Caco-2 (cell line): Measurements from ENCODE around the gene CDK19. TPM values are rescaled to one million over a fixed set of nuclear protein-coding genes. Genes with fewer than 3 reads are reported as not detected.

Experiments used
- BruUV-seq: library from RNA; stranded (reverse); fragments of 400-500 nt; replicated peaks from 2 replicates; lab custom pipeline; 2021; lab: Mats Ljungman, UMichigan
- CTCF ChIA-PET: fragments of 300-600 bp; sonication (Branson Sonifier 250); formaldehyde crosslinking; loops from one replicate; lab custom pipeline; 2022; ENCODE audit warnings: antibody characterized with exemption; lab: Charles Lee
- POLR2A ChIA-PET: fragments of 300-600 bp; sonication (Branson Sonifier 250); formaldehyde crosslinking; loops from one replicate; lab custom pipeline; 2022; ENCODE audit warnings: antibody characterized with exemption; lab: Charles Lee
- DNase-seq, 2 experiments: peaks; one replicate each; pipeline versions ENCODE4 v3.0.0 to v3.0.0-alpha.2; 2020 to 2022
- H3K27me3 ChIP-seq: replicated peaks from 2 replicates; pipeline ENCODE4 v1.6.0; 2011; ENCODE audit warnings: low read length; ENCODE audit not compliant: control insufficient read depth, insufficient read depth
- H3K36me3 ChIP-seq: 2 replicates; pipeline ENCODE4 v1.5.1; 2011; ENCODE audit warnings: low read length; ENCODE audit not compliant: control insufficient read depth, insufficient read depth
- H3K4me1 ChIP-seq: fragments of 250-450 bp; sonication (Bioruptor Pico); 2 replicates; pipeline ENCODE4 v1.5.1; 2020; ENCODE audit warnings: mild to moderate bottlenecking
- H3K4me3 ChIP-seq: 2 replicates; pipeline ENCODE4 v1.5.1; 2011; ENCODE audit warnings: low read depth, mild to moderate bottlenecking, control low read depth, low read length
- H3K9me3 ChIP-seq: fragments of 250-450 bp; sonication (Bioruptor Pico); 2 replicates; pipeline ENCODE4 v1.5.1; 2020; ENCODE audit warnings: mild to moderate bottlenecking, moderate library complexity
- H3K27ac Mint-ChIP-seq: one replicate; pipeline ENCODE4 v1.8.0; 2022; ENCODE audit warnings: mixed read lengths; ENCODE audit not compliant: unreplicated experiment
- H3K27me3 Mint-ChIP-seq: one replicate; pipeline ENCODE4 v1.8.0; 2022; ENCODE audit warnings: mixed read lengths; ENCODE audit not compliant: insufficient read depth, unreplicated experiment
- H3K36me3 Mint-ChIP-seq: one replicate; pipeline ENCODE4 v1.8.0; 2022; ENCODE audit warnings: mild to moderate bottlenecking, mixed read lengths; ENCODE audit not compliant: insufficient read depth, unreplicated experiment
- H3K4me1 Mint-ChIP-seq: one replicate; pipeline ENCODE4 v1.8.0; 2022; ENCODE audit warnings: low read depth, mixed read lengths; ENCODE audit not compliant: unreplicated experiment
- H3K4me3 Mint-ChIP-seq: one replicate; pipeline ENCODE4 v1.8.0; 2022; ENCODE audit warnings: mild to moderate bottlenecking, moderate library complexity, mixed read lengths; ENCODE audit not compliant: unreplicated experiment
- H3K9me3 Mint-ChIP-seq: one replicate; pipeline ENCODE4 v1.8.0; 2022; ENCODE audit warnings: mixed read lengths; ENCODE audit not compliant: unreplicated experiment
- CTCF ChIP-seq, 2 experiments: fragments of 200-600 bp in 1 of 2; IDR thresholded peaks; 1 replicate in 1 of 2; 2 replicates in 1 of 2; pipeline versions ENCODE4 v1.5.1 to v1.8.0; 2011 to 2022; ENCODE audit warnings: antibody characterized with exemption in 1 of 2, control low read depth in 1 of 2, inconsistent platforms in 1 of 2, low read depth in 1 of 2, low read length in 1 of 2, mild to moderate bottlenecking in 1 of 2, moderate library complexity in 1 of 2; ENCODE audit not compliant: insufficient read depth in 1 of 2, severe bottlenecking in 1 of 2, unreplicated experiment in 1 of 2
- intact Hi-C: fragments of 100-400 bp; cut with micrococcal nuclease; formaldehyde crosslinking; loops from one replicate; pipeline ENCODE4 v1.10.0; 2022; ENCODE audit not compliant: unreplicated experiment
- total RNA-seq: library from RNA; stranded (reverse); gene quantifications from 2 replicates; pipeline ENCODE4 v1.2.3, GENCODE V29; 2022

Gene CDK19
- total RNA-seq, 1 experiment from 2014 or later = 24.6 TPM

GRCh38 chr6:110784610-110784979, 30.7 kb downstream of the CDK19 start:
- H3K4me3 ChIP-seq = no peak overlapping the region
- H3K36me3 ChIP-seq = no peaks in the 10 kb centered on the region
- H3K9me3 Mint-ChIP-seq = no peaks in the 10 kb centered on the region
- no TSS peak for BruUV-seq
- no peaks in the 10 kb centered on the region for H3K27me3 ChIP-seq
- ChIA-PET POLR2A (no interaction called here), CTCF (no interaction called here)
- H3K36me3 Mint-ChIP-seq = peaks cover 6% of the 10 kb centered on the region
- peaks cover 11% of the 10 kb centered on the region for H3K4me1 Mint-ChIP-seq
- DNase-seq = no peak
- intact Hi-C loops = no loop called here
- no peak overlapping the region for H3K27ac Mint-ChIP-seq
- H3K4me1 ChIP-seq = 0 out of 2 replicates have a peak, but pooled peaks cover 3% of the 10 kb centered on the region
- no peaks in the 10 kb centered on the region for H3K27me3 Mint-ChIP-seq
- no peak overlapping the region for H3K4me3 Mint-ChIP-seq
- no peak for TF ChIP-seq CTCF (IDR thresholded peaks at IDR 0.05; ENCODE audit: insufficient read depth in 1 of 2, low read depth in 1 of 2, low read length in 1 of 2, severe bottlenecking in 1 of 2, unreplicated experiment in 1 of 2)
- H3K9me3 ChIP-seq = peaks cover 9% of the 10 kb centered on the region

DNA sequence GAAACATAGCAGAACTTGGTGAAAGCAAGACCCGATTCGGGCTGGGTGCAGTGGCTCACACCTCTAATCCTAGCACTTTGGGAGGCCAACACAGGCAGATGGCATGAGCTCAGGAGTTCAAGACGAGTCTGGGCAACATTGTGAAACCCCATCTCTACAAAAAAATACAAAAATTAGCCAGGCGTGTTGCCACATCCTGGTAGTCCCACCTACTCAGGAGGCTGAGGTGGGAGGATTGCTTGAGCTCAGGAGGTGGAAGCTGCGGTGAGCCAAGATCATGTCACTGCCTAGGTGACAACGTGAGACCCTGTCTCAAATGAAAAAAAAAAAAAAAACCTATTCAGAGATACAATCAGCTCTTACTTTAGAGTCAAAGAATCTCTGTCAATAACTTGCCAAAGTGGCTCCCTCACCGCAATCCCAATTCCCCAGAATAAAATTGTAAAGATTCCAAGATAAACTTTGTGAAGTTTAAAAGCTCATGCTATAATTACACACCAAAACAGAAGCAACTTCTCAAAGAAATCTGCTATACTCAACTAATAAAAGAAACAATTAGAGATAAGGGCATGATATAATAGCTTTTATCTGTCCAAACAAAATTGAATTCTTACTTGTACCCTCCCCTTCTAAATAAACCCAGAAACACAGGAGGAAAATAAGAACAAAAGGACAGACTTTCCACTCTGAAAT, 33.6 kb downstream of the CDK19 start:
- Mint-ChIP-seq H3K4me1 (peaks cover 11% of the 10 kb centered on the region), H3K27ac (no peak overlapping the region), H3K4me3 (no peak overlapping the region), H3K36me3 (no peaks in the 10 kb centered on the region), H3K27me3 (no peaks in the 10 kb centered on the region), H3K9me3 (no peaks in the 10 kb centered on the region)
- ChIA-PET POLR2A (no interaction called here), CTCF (no interaction called here)
- Histone ChIP-seq H3K4me1 (0 out of 2 replicates have a peak, but pooled peaks cover 3% of the 10 kb centered on the region), H3K27me3 (no peaks in the 10 kb centered on the region), H3K36me3 (no peaks in the 10 kb centered on the region), H3K4me3 (no peak overlapping the region), H3K9me3 (no peaks in the 10 kb centered on the region)
- no peak for TF ChIP-seq CTCF (IDR thresholded peaks at IDR 0.05; ENCODE audit: insufficient read depth in 1 of 2, low read depth in 1 of 2, low read length in 1 of 2, severe bottlenecking in 1 of 2, unreplicated experiment in 1 of 2)
- intact Hi-C loops = no loop called here
- no peak for DNase-seq
- BruUV-seq = no TSS peak

GRCh38 chr6:110778333-110778732, 36.9 kb downstream of the CDK19 start:
- H3K4me1 ChIP-seq = 0 out of 2 replicates have a peak, but pooled peaks cover 3% of the 10 kb centered on the region
- CTCF ChIA-PET = no interaction called here
- no peak for TF ChIP-seq CTCF (IDR thresholded peaks at IDR 0.05; ENCODE audit: insufficient read depth in 1 of 2, low read depth in 1 of 2, low read length in 1 of 2, severe bottlenecking in 1 of 2, unreplicated experiment in 1 of 2)
- no peaks in the 10 kb centered on the region for H3K27me3 ChIP-seq
- no peak overlapping the region for H3K4me3 Mint-ChIP-seq
- intact Hi-C loops = no loop called here
- no peak overlapping the region for H3K4me3 ChIP-seq
- no peak for DNase-seq
- no peak overlapping the region for H3K27ac Mint-ChIP-seq
- no peaks in the 10 kb centered on the region for H3K9me3 Mint-ChIP-seq
- H3K36me3 Mint-ChIP-seq = no peaks in the 10 kb centered on the region
- H3K4me1 Mint-ChIP-seq = peaks cover 11% of the 10 kb centered on the region
- H3K27me3 Mint-ChIP-seq = no peaks in the 10 kb centered on the region
- POLR2A ChIA-PET = no interaction called here
- no TSS peak for BruUV-seq
- no peaks in the 10 kb centered on the region for H3K36me3 ChIP-seq
- no peaks in the 10 kb centered on the region for H3K9me3 ChIP-seq
